Measurements from ENCODE around the gene IQGAP2.

The IQGAP2 gene

DNA sequence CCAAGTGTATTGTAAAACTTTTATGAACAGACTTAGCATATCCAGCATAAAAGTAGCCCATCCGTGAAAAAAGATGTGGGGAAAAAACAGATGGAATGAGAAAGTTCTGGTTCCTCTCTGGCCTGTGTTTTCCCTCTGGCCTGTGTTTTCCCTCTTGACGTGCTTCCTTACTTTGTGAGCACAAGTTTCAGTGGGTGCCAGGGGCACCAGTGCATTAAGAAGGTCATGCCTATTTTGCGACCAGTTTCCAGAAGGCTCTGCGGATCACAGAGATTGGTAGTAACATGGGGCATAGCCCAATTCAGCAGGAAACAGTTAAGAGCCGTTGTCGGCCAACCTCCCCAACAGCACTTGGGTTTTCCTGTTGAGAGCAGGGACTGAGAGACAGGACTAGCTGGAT lies 43.7 kb downstream of the IQGAP2 start:
- TF ChIP-seq, protein P1, sequence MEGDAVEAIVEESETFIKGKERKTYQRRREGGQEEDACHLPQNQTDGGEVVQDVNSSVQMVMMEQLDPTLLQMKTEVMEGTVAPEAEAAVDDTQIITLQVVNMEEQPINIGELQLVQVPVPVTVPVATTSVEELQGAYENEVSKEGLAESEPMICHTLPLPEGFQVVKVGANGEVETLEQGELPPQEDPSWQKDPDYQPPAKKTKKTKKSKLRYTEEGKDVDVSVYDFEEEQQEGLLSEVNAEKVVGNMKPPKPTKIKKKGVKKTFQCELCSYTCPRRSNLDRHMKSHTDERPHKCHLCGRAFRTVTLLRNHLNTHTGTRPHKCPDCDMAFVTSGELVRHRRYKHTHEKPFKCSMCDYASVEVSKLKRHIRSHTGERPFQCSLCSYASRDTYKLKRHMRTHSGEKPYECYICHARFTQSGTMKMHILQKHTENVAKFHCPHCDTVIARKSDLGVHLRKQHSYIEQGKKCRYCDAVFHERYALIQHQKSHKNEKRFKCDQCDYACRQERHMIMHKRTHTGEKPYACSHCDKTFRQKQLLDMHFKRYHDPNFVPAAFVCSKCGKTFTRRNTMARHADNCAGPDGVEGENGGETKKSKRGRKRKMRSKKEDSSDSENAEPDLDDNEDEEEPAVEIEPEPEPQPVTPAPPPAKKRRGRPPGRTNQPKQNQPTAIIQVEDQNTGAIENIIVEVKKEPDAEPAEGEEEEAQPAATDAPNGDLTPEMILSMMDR (IDR thresholded peaks at IDR 0.05): no peak

DNA sequence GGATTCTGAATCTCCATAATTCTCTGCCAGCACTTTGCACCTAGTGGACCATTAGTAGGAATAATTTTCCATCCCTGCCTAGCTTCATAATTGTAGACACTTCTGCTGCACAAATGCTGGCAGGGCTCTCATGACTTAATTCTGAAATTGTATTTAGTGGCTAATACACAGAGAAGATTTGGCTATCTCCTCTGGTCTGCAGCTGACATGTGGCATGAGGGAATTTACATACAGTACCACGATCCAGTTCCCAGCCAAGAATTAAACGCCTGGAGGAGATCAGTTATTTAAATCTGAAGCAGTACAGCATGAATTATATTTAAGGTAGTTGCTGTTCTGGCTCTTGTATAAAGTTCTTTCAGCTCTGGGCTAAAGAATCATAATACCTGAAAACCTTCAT lies 46.5 kb downstream of the IQGAP2 start:
- TF ChIP-seq, protein P1 (IDR thresholded peaks at IDR 0.05): no peak

DNA sequence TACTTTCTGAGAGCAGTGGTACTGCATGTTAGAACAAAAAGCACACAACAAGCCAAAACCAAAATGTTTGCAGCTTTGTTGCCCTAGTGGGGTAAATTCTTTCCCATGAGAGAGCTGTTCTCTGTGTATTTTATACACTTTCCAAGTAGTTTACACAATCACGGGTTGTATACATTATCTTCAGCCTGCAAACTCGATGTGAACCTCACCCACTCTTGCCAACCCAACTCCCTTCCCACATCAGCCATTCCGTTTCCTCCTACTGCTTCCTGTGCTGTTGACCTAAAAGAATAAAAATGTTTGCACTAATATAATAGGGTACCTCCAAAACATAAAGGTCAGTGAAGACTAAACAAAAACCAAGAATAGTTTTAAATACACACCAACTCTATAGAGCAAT lies 47.0 kb downstream of the IQGAP2 start:
- TF ChIP-seq, protein P1 (IDR thresholded peaks at IDR 0.05): no peak

DNA sequence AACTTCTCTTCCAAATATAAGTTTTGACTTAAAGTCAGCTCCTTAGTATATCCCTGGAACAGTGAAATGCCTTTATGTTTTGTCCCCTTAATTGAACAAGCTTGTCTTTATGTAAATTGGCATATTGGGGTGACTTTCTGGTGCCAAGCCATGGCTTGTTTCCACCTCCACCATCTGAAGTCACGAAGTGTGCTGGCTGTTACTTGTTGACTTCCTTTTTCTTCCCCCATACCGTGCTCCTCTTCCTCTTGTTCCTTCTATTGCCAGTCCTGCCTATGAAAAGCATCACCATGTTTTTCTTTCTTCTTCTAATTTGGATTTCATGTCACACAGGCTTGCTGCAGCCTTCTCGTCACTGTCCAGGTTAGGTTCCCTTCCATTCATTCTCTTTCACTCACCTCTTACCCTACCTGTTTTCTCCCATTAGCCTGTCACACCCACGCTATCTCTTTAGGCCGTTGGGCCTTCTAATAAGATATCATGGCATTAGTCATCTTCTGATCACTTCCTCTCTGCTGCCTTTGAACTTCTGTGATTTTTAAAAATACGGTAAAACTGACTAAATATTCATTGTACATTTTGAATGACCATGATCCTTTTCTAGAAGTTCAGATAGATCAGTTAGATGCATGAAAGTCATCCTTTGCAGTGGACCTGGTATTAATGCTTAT lies 48.1 kb downstream of the IQGAP2 start:
- TF ChIP-seq, protein P1 (IDR thresholded peaks at IDR 0.05): no peak

DNA sequence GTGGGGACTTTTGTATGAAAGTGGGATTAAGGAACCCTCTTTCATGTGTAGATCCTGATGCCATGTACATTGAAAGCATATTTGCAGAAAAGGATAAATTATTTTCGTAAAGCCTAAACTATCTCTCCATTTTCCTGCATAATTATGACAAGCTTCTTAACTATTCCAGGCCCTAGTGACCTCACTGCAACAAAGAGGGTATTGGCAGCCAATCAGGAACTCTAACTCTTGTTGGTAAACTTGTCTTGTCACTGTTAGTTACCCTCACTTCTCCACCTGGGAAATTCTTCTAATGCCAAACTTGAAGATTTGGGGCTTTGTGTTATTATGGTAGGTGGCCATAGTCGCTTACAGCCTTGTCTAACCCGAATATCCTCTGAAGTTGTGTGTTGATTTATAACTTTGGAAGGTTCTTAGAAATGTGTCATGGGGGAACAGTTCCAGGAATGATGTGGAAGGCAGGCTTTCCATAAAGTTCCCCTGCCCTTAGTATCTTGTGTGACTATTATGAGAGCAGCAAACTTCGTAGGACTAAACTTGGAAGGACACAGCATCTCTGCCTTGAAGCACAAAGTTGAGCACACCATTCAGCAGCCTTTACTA lies 52.5 kb downstream of the IQGAP2 start:
- TF ChIP-seq, protein P1 (IDR thresholded peaks at IDR 0.05): no peak

DNA sequence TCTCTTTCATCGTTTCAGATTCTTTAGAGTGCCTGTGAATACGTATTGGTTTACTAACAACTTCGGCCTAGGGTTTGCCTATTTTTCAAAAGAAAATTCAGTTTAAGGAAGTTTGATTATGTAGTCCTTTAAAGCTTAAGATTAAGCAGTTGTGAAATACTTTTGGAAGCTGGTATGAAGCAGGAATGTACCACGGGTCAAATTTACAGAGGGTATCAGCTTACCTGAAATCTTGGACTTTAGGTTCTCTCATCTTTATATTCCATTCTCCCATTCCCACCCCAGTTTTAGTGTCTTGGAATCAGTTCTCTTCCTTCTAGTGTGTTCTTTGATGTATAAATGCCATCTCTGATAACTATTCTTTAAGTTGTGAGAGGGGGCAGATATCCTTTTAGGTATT lies 53.2 kb downstream of the IQGAP2 start:
- TF ChIP-seq, protein P1 (IDR thresholded peaks at IDR 0.05): no peak

DNA sequence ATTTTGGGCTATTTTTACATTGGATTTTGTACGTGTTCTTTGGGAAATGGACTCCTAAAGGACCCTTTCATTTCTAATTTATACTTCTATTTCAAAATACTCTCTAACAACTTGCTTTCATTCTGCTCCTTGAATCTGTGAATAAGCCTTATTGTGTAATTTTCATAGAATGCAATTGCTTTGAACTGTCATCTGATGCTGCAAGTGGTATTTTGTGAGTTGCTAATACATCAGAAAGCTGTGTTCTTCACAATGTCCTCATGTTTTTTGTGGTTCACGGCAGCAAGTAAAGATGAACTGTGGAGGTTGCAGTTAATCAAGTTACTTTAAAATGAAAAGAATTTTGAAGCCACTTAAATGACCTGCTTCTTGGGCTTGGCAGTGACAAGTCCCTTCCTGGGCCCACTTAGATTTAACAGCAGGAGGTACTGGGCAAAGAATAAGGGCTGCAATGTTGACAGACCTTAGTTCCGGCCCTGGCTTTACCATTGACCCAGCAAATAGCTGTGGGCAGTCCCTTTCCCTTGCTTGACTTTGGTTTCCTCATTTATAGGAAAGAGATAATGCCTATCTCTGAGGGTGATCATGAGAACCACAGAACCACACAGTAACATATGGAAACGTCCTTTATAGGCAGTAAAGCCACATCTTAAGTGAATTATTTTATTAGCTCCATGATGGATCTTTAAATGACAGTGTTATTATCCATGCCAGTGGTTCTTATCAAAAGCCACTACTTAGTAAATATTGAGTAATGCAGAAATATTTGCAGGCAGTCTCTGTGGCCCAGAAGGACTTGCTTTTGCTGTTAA lies 54.8 kb downstream of the IQGAP2 start:
- TF ChIP-seq, protein P1 (IDR thresholded peaks at IDR 0.05): no peak

All from LNCAP (cell line).